ENCODE results near the gene KRTAP12-3. TPM values are rescaled to one million over a fixed set of nuclear protein-coding genes. Genes with fewer than 3 reads are reported as not detected.

The KRTAP12-3 gene
- total RNA-seq = not detected in 2 replicates

GRCh38 chr21:44657635-44658540 is at the start of gene KRTAP12-3:
KRTAP12-3 (plus strand) TSS chr21:44657932; CDS start chr21:44657980, 48 bp downstream.

DNA sequence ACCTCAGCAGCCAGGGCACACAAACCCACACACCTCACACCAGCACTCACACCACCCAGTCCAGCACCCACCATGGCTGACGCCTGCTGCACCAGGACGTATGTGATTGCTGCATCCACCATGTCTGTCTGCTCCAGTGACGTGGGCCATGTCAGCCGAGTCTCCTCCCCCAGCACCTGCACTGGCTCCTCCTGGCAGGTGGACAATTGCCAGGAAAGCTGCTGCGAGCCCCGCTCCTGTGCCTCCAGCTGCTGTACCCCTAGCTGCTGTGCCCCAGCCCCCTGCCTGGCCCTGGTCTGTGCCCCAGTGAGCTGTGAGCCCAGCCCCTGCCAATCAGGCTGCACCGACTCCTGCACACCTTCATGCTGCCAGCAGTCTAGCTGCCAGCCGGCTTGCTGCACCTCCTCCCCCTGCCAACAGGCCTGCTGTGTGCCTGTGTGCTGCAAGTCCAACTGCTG is 45.7 kb upstream of the KRTAP12-3 start, which contains the start of gene KRTAP10-8:
KRTAP10-8 (plus strand) TSS at position 51 of the 458 bp plus-strand sequence; CDS start at position 73, 22 bp downstream.

DNA sequence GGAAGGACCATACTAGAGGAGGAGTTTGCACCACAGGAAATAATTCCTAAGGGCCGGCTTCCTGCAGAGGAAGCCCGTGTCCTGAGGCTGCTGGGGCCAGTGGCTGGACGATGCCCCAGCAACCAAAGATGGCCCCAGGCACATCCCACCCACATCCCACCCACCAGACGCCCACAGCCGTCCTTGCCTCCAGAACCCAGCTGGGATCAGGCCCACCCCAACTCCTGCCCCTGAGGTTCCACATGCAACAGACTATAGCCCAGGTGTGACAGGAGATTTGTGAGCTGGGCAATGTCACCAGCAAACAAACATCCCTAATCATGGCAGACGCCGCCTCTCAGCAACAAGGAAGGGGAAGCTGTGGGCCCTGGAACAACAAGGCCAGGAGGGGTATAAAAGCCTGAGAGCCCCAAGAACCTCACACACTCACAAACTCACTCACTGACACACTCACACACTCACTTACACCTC is 31.0 kb upstream of the KRTAP12-3 start, which contains the start of gene KRTAP10-9:
KRTAP10-9 (plus strand) TSS at position 421 of the 471 bp plus-strand sequence. CDS start 79 bp downstream, outside the sequence.

DNA sequence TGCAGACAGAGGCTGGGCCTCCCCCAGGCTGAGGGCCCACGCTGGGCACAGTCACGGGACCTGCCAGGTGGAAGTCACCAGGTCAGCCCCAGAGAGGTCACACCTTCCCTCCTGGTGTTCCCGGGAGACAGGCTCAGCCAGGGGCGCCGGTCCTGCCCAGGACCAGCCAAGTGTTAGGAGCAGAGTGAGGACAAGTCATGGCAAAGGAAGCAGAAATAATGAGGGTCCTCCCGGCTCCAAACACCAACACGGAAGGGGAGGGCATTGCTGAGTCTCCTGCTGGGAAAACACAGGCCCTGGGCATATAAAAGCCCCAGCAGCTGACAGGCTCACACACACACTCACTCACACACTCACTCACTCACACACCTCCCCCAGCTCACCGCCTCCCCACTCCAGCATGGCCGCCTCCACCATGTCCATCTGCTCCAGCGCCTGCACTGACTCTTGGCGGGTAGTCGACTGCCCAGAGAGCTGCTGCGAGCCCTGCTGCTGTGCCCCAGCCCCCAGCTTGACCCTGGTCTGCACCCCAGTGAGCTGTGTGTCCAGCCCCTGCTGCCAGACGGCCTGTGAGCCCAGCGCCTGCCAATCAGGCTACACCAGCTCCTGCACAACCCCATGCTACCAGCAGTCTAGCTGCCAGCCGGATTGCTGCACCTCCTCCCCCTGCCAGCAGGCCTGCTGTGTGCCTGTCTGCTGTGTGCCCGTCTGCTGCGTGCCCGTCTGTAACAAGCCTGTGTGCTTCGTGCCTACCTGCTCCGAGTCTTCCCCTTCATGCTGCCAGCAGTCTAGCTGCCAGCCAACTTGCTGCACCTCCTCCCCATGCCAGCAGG is 20.5 kb upstream of the KRTAP12-3 start, which contains the start of gene KRTAP10-10:
KRTAP10-10 (plus strand) TSS at position 339 of the 833 bp plus-strand sequence; CDS start at position 401, 62 bp downstream.

DNA sequence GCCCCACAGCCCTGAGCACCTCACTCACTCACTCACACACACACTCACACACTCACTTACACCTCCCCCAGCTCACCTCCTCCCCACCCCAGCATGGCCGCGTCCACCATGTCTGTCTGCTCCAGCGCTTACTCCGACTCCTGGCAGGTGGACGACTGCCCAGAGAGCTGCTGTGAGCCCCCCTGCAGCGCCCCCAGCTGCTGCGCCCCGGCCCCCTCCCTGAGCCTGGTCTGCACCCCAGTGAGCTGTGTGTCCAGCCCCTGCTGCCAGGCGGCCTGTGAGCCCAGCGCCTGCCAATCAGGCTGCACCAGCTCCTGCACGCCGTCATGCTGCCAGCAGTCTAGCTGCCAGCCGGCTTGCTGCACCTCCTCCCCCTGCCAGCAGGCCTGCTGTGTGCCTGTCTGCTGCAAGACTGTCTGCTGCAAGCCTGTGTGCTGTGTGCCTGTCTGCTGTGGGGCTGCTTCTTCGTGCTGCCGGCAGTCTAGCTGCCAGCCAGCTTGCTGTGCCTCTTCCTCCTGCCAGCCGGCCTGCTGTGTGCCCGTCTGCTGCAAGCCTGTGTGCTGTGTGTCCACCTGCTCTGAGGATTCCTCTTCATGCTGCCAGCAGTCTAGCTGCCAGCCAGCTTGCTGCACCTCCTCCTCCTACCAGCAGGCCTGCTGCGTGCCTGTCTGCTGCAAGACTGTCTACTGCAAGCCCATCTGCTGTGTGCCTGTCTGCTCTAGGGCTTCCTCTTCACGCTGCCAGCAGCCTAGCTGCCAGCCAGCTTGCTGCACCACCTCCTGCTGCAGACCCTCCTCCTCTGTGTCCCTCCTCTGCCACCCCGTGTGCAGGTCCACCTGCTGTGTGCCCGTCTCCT is 11.1 kb upstream of the KRTAP12-3 start, which contains the start of gene KRTAP10-11:
KRTAP10-11 (plus strand) TSS at position 49 of the 856 bp plus-strand sequence; CDS start at position 94, 45 bp downstream.

DNA sequence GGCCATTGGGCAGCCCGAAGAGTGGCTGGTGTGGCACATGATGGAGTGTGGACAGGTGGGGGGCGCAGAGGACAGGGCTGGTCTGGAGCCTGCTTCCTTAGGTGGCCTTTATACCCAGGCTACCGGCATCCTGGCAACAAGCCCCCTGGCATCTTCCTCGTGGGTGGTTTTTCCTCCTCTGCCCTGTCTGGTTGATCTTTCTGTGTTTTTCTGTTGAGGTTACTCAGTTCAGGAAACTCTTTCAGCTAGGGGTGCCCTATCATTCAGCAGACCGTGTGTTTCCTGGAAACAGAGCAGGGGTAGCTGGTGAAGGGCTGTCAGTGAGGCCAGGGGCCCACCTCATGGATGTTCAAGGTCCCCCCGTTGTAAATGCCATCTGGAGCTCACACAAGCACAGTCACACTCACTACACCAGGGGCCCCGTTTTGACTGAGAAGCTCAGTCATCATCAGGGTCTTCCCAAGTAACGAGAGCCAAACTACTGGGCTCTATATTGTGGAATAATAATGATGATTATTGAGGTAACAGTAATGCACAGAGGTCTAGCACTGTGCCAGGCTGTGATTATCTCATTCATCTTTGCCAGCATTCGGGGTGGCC is 3.1 kb upstream of the KRTAP12-3 start, which contains the start of gene KRTAP12-4:
KRTAP12-4 (minus strand) TSS at position 84 of the 600 bp plus-strand sequence; CDS start at position 39, 45 bp downstream.

GRCh38 chr21:44666401-44667320 is 8.9 kb downstream of the KRTAP12-3 start, which contains the start of gene KRTAP12-2:
KRTAP12-2 (minus strand) TSS chr21:44666927; CDS start chr21:44666886, 41 bp downstream.

DNA sequence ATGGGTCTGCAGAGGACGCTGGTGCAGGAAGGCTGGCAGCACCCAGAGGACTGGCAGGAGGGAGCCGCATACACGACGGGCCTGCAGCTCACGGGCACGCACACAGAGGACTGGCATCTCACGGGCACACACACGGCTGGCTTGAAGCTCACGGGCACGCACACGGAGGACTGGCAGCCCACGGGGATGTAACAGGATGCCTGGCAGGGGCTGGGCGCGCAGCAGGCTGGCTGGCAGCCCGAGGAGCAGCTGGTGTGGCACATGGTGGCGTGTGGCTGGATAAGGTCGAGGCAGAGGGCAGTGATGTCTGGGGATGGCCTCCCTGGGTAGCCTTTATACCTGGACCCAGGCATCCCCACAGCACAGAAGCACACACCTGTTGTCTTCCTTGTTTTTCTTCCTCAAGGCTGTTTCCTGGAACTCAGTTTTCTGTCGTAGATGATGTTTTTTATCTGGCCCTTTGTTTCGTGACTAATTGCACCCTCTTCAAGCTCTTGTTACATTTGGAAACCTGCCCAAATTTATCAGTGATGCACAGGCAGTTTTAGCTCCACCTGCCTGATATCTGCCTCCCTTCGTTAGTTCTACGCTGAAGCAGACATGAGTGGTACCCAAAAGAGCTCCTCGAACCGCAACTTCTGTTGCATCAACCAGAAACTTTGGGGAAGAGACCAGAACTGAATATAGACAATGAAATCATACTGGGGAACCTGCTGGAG is 24.3 kb downstream of the KRTAP12-3 start, which contains the start of gene KRTAP12-1:
KRTAP12-1 (minus strand) TSS at position 303 of the 719 bp plus-strand sequence; CDS start at position 263, 40 bp downstream.

GRCh38 chr21:44697172-44697810 is 39.6 kb downstream of the KRTAP12-3 start, which contains the start of gene KRTAP10-12:
KRTAP10-12 (plus strand) TSS chr21:44697172; CDS start chr21:44697202, 30 bp downstream.

Other genes starting within 250 kb of the KRTAP12-3 start
- 0.43 and 0.72 TPM in 2 replicates for gene LRRC3, start 202.4 kb upstream of the KRTAP12-3 start, total RNA-seq
- not detected in 2 replicates for gene KRTAP10-1, start 117.7 kb upstream of the KRTAP12-3 start, total RNA-seq
- gene KRTAP10-2, start 106.4 kb upstream of the KRTAP12-3 start, total RNA-seq = not detected in 2 replicates
- not detected in 2 replicates for gene KRTAP10-3, start 99.1 kb upstream of the KRTAP12-3 start, total RNA-seq
- gene KRTAP10-4, start 84.2 kb upstream of the KRTAP12-3 start, total RNA-seq = not detected in 2 replicates
- gene KRTAP10-5, start 77.3 kb upstream of the KRTAP12-3 start, total RNA-seq = not detected in 2 replicates
- not detected in 2 replicates for gene KRTAP10-6, start 65.4 kb upstream of the KRTAP12-3 start, total RNA-seq
- not detected in 2 replicates for gene KRTAP10-7, start 57.3 kb upstream of the KRTAP12-3 start, total RNA-seq
- gene KRTAP10-8, start 45.9 kb upstream of the KRTAP12-3 start, total RNA-seq = not detected in 2 replicates
- not detected in 2 replicates for gene KRTAP10-9, start 30.8 kb upstream of the KRTAP12-3 start, total RNA-seq
- gene KRTAP10-10, start 20.6 kb upstream of the KRTAP12-3 start, total RNA-seq = not detected in 2 replicates
- gene KRTAP10-11, start 11.5 kb upstream of the KRTAP12-3 start, total RNA-seq = not detected in 2 replicates
- not detected in 2 replicates for gene KRTAP12-4, start 3.3 kb upstream of the KRTAP12-3 start, total RNA-seq
- not detected in 2 replicates for gene KRTAP12-2, start 9.0 kb downstream of the KRTAP12-3 start, total RNA-seq
- not detected in 2 replicates for gene KRTAP12-1, start 24.2 kb downstream of the KRTAP12-3 start, total RNA-seq
- not detected in 2 replicates for gene KRTAP10-12, start 39.2 kb downstream of the KRTAP12-3 start, total RNA-seq
- gene TSPEAR, start 53.6 kb downstream of the KRTAP12-3 start, total RNA-seq = not detected in 2 replicates
- gene UBE2G2, start 143.9 kb downstream of the KRTAP12-3 start, total RNA-seq = 55.4 and 64.3 TPM in 2 replicates
- gene SUMO3, start 160.1 kb downstream of the KRTAP12-3 start, total RNA-seq = 60.0 and 82.1 TPM in 2 replicates
- gene PTTG1IP, start 215.8 kb downstream of the KRTAP12-3 start, total RNA-seq = 157 and 257 TPM in 2 replicates

Measured in tracheal epithelial cell (primary cell).